Stimulated activated CD8-positive, alpha-beta memory T cell treated with anti-CD3 and anti-CD28 coated beads, Interleukin-4, amount 100 ng/mL, for 48 hours (primary cell): ENCODE data around the gene POLR2I.
"Not testable (repeated sequence)": the region's sequence is repeated elsewhere in the genome, so short reads cannot be mapped to it uniquely, and the experiment has no call there.

ENCODE experiments used
- DNase-seq: peaks from one replicate; pipeline ENCODE4 v3.0.0-alpha.2; 2020

POLR2I gene

GRCh38 chr19:36099166-36099785, 15.4 kb downstream of the POLR2I start:
- no peak for DNase-seq

DNA sequence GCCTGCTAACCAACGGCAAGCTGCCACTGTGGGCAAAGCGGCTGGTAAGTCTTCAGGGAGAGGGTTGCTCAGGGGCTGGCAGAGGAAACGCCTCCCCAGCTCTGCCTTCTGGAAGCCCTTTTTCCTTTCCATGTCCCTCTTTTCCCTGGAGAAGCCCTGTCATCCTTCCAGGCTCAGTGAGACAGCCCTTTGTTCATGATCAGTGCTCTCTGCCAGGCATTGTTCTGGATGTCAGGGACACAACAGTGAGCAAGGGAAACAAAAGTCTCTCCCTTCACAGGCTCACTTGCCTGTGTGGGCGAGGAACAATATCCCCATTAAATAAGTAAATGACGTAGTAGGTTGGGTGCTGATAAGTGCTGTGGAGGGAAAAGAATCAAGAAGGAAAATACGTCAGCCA, 17.6 kb downstream of the POLR2I start:
- DNase-seq, result no peak

DNA sequence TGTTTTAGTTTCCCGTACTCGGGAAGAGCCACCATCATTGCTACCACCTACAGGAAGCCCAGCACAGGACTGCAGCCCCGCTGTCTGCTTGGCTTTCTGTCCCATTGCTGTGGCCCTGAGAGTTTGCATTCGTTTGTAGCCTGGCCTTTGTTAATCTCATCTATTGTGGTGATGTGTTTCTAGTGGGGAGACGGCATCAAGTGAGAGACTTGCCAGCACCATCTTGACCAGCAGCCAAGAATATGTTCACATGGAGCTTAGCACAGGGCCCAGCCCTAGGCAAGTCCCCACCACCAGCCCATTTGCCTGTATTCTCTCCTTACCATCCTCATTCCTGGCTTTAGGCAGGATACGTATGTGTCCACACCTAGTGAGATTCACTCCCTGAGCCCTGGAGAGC, 21.0 kb downstream of the POLR2I start:
- no peak for DNase-seq

DNA sequence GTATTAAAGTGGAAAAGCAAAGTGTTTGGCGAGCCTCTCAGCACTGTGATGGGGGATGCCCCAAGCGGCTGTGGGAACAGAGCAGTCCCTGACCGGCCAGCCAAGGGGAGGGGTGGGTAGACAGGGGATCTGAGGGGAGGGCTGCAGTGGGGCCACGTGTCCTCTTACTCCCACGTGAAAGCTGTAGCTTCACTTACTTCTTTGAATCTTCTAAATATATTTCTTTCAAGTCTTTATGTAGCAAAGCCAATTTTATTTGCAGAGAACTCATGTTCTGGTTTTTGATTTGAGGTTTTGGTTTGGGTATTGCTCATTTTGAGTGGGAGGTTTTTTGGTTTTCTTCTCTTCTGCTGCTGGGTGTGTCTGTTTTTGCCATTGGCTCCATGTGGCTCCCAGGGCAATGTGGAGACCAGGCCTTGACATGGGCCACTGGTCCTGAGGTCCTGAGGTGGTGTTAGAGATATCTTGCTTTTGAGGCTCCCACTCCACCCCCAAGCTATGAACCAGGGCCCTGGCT, 21.5 kb downstream of the POLR2I start:
- peak; percentile 44 for DNase-seq

DNA sequence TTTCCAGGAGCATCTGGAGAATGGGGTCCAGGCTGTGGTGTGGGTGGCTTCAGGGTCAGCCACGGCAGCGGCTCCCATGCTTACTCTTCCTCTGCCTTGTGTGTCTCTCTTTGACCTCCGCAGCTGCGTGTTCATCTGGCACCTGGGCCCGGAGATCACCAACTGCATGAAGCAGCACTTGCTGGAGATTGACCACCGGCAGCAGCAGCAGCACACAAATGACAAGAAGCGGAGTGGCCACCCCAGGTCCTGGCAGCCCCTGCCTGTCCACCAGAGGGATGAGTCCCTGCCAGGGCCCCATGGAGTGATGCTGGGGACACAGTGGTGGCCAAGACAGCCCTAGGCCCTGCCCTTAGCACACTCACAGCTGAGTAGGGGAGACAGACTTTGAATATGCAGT, 22.1 kb downstream of the POLR2I start:
- DNase-seq, result no peak

DNA sequence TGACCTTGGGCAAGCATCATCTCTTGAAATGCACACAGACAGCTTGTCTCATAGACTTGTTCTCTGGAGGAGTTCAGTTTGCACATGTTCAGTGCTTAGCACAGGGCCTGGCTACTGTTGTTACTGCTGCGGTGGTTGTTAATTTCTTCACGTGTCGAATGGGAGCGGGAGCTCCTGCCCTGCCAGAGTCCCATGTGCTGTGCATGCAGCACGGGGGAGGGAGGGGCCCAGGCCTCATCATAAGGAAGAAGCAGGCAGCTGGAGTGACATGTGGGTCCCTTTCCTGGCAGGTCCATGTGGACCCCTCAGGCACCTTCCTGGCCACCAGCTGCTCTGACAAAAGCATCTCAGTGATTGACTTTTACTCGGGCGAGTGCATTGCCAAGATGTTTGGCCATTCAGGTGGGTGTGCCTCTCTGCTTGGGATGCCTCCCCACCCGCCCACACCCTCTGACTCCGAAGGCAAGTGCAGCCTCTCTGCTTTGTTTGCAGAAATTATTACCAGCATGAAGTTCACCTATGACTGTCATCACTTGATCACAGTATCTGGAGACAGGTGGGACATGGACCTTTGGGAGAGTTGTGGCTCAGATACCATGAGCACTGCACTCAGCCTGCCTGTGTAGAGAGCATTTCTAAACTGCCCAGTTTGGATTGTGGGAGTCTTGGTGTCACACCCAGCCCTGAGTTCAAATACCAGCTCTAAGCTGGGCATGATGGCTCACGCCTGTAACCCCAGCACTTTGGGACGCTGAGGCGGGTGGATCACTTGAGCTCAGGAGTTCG, 23.6 kb downstream of the POLR2I start:
- no peak for DNase-seq

DNA sequence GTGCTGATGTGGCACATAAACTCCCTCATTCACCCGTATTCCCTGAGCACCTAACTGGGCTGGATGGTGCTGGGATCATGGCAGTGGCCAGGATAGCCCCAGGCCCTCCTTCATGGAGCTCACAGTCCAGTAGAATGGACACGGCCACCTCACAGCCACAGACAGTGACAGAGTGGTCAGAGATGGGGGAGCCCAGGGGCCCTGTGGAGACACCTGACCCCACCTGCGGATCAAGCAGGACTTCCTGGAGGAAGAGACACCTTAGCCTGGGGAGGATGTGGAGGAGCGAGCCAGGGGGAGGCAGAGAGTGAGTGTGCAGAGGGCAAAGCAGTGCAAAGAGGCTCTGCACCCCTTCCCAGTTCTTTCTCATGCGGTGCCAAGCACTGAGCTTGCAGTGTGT, 24.8 kb downstream of the POLR2I start:
- no peak for DNase-seq

DNA sequence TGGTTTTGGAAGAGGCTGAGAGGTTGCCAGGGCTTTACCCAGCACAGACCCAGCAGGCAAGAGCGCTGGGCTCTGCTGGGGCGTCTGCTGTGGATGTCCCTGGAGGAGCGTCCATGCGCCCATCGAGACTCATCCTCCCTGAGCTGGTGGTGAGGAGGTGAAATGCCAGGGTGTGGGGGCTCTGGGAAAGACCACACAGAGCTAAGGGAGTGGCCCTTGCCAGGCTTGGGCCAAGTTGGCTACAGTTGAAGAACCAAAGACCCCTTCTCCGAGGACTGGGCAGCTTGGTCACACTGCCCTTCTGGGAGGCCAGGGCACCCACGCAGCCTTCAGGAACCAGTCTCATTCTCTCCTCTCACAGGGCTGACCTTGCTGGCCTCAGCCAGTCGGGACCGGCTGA, 28.3 kb downstream of the POLR2I start:
- no peak for DNase-seq

DNA sequence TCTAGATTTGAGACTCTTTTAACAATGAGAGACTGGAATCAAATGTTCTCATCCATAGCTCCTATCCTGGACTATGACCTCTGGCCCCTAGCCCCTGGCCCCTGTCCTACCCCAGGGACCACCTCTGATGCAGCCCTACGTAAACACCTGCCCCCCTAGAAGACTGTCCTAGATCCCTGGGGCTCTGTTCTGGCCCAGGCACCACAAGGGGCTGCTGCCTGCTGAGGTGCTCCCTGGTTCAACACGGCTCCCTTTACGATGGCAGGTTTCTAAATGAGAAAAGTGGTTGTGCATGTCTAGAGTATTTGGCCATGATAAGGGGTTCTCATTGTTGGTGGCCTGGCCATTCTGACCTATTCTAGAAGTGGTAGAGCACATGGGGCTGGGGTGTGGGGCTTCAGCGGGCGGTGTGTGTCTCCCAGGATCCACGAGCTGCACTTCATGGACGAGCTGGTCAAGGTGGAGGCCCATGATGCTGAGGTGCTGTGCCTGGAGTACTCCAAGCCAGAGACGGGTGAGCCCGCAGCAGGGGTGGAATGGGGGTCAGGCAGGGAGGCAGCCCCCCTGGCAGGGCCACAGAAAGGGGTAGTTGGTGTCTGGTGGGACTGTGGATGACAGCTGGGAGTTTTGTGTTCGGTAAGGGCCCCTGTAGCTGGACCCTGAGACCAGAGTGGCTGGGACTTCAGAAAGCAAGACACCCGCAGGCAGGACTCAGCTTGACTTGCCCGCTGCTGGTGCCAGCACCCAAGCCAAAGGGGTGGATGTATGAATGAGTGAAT, 30.3 kb downstream of the POLR2I start:
- DNase-seq, result no peak

GRCh38 chr19:36082916-36083315, 31.8 kb downstream of the POLR2I start:
- DNase-seq, result no peak

DNA sequence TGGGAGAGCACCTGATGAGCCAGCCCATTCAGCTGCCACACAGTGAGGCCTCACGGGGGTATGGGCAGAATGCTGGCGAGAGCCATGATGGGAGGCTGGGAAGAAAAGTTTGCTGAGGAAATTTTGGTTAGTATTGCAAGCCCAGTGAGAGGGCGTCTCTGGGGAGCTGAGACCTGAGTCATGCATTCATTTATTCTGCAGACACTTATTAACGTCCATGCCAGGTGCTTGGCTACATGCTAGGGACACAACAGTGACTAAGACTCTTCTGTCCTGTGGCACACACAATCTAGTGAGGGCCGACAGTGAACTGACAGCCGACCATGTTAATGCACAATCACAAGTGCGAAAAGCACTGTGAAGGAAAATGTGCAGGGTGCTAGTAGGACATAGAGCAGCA, 32.8 kb downstream of the POLR2I start:
- no peak for DNase-seq

- DNase-seq, result no peak
Measured at GRCh38 chr19:36081385-36081784, 33.3 kb downstream of the POLR2I start.

GRCh38 chr19:36079389-36079945, 35.2 kb downstream of the POLR2I start:
- DNase-seq, result no peak

DNA sequence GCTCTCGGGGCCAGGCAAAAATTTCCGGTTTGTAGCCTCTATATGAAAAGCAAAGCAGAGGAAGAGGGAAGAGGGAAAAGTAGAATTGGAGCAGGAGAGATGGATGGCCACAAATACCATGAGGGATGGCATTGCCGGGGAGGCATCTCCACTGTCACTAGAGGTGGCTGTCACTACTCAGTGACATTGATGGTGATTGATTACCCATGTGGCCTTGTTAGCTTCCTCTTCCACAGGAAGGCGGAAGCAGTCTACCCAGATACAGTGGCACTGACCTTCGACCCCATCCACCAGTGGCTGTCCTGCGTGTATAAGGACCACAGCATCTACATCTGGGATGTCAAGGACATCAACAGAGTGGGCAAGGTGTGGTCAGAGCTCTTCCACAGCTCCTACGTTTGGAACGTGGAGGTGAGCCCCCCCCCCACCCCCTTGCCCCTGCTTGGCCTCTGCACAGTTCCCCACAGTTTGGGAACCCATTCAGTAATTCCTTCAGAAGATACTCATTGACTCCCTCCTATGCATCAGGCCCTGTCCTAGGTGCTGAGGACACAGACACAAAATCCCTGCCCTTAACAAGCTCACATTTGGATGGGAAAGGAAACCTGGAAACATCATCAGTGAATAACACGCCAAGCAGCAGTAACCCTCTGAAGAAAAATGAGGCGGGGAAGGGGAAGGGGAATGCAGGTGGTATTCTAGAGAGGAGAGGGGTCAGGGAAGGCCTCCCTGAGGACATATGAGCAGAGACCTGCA, 41.4 kb downstream of the POLR2I start:
- no peak for DNase-seq

DNA sequence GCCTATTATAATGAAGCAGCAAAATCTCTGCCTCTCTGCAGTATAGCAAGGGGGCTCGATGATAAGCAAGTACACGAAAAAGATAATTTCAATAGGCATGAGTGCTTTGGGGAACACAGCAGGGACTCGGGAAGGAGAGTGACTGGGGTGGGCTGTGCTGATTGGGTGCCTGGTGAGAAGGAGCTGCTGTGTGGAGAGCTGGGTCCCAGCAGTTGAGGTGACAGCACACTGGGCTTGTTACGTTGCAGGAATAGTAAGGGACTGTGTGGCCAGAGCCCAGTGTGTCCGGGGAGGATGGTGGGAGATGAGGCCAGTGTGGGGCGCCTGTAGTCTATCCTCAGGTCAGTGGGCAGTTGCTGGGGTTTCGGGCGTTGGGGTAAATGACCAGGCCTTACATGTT, 42.6 kb downstream of the POLR2I start:
- no peak for DNase-seq

DNA sequence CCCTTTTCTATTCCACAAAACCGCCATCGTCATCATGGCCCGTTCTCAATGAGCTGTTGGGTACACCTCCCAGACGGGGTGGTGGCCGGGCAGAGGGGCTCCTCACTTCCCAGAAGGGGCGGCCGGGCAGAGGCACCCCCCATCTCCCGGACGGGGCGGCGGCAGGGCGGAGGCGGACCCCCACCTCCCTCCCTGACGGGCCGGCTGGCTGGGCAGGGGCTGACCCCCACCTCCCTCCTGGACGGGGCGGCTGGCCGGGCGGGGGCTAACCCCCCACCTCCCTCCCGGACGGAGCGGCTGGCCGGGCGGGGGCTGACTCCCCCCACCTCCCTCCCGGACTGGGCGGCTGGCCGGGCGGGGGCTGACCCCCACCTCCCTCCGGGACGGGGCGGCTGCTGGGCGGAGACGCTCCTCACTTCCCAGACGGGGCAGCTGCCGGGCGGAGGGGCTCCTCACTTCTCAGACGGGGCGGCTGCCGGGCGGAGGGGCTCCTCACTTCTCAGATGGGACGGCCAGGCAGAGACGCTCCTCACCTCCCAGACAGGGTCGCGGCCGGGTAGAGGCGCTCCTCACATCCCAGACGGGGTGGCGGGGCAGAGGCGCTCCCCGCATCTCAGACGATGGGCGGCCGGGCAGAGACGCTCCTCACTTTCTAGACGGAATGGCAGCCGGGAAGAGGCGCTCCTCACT, 45.7 kb downstream of the POLR2I start:
- DNase-seq, result not testable (repeated sequence)

- no peak for DNase-seq
Measured at GRCh38 chr19:36067681-36068080, 47.0 kb downstream of the POLR2I start.

GRCh38 chr19:36064826-36065225, 49.8 kb downstream of the POLR2I start:
- DNase-seq, result no peak
